Measurements from ENCODE around the gene SPATA9.
"Not testable (repeated sequence)": the region's sequence is repeated elsewhere in the genome, so short reads cannot be mapped to it uniquely, and the experiment has no call there.

Gene SPATA9

DNA sequence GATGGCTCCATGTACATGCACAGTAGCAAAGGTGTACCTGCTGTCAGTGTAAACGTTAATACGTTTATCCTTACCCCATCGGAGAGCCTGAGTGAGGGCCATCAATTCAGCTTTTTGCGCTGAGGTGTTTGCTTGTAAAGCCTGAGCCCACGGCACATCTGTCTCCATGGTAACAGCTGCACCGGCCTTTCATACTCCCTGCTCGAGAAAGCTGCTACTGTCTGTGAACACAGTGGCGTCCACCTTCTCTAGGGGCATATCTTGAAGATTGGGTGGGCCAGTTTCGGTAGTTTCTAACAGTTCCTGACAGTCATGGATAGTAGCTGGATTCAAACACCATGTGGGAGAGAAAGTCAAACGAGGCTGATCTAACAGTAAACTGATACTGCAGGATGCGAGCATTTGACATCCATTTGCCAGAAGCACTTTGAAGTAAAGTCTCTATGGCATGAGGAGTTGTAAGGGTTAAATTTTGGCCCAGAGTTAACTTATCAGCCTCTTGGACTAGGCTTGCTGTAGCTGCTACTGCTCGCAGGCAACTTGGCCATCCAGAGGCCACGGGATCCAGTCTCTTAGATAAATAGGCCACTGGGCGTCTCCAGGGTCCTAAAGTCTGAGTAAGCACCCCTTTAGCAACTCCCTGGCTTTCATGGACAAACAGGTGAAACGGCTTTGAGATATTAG is 27.3 kb upstream of the SPATA9 start:
- Histone ChIP-seq H3K4me3 (ENCODE audit: low read depth in 1 of 2, low read length in 2 of 2) (no peak overlapping the region), H3K4me1 (ENCODE audit: insufficient read depth, low read length) (no peaks in the 10 kb centered on the region), H3K9me3 (ENCODE audit: insufficient read depth, low read length, severe bottlenecking) (no peaks in the 10 kb centered on the region), H3K79me2 (ENCODE audit: insufficient read depth, low read length) (no peaks in the 10 kb centered on the region), H3K36me3 (ENCODE audit: insufficient read depth, low read length) (no peaks in the 10 kb centered on the region), H3K27me3 (ENCODE audit: insufficient read depth, low read length, poor library complexity) (no peaks in the 10 kb centered on the region), H3K27ac (ENCODE audit: low read length) (no peak overlapping the region), H4K20me1 (ENCODE audit: insufficient read depth, low read length) (no peaks in the 10 kb centered on the region), H2AFZ (ENCODE audit: low read depth, low read length) (no peak overlapping the region), H3K9ac (ENCODE audit: low read depth, low read length) (no peak overlapping the region), H3K4me2 (ENCODE audit: insufficient read depth, low read length) (no peak overlapping the region)
- ATAC-seq (ENCODE audit: insufficient read depth, low read depth) (no peak), DNase-seq (no peak)
- TF ChIP-seq, protein P1, sequence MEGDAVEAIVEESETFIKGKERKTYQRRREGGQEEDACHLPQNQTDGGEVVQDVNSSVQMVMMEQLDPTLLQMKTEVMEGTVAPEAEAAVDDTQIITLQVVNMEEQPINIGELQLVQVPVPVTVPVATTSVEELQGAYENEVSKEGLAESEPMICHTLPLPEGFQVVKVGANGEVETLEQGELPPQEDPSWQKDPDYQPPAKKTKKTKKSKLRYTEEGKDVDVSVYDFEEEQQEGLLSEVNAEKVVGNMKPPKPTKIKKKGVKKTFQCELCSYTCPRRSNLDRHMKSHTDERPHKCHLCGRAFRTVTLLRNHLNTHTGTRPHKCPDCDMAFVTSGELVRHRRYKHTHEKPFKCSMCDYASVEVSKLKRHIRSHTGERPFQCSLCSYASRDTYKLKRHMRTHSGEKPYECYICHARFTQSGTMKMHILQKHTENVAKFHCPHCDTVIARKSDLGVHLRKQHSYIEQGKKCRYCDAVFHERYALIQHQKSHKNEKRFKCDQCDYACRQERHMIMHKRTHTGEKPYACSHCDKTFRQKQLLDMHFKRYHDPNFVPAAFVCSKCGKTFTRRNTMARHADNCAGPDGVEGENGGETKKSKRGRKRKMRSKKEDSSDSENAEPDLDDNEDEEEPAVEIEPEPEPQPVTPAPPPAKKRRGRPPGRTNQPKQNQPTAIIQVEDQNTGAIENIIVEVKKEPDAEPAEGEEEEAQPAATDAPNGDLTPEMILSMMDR (IDR thresholded peaks at IDR 0.05; ENCODE audit: borderline replicate concordance, extremely low read depth, low read length, poor library complexity, severe bottlenecking): no peak
- TF ChIP-seq EZH2 (IDR thresholded peaks at IDR 0.05; ENCODE audit: borderline replicate concordance, low read depth, low read length, severe bottlenecking): no peak

DNA sequence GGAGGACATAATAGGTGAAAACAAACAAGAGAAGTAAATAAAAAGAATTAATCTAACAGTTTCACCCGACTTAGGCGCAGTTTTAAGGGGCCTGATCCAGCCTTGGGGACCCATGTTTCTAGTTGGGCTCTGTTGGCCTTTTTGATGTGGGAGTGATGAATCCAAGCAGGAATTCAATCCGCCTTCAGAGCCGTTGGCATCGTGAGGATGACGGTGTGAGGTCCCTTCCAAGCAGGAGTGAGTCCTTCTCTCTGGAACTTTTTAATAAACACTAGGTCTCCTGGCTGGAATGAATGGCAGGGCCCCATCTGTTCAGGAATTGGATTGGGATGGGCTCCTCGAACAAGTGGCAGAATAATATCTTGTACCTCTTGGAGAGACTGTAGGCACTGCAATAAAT is 26.1 kb upstream of the SPATA9 start:
- Histone ChIP-seq H3K36me3 (ENCODE audit: insufficient read depth, low read length) (no peaks in the 10 kb centered on the region), H4K20me1 (ENCODE audit: insufficient read depth, low read length) (no peaks in the 10 kb centered on the region), H3K4me2 (ENCODE audit: insufficient read depth, low read length) (no peak overlapping the region), H3K27ac (ENCODE audit: low read length) (no peak overlapping the region), H3K4me1 (ENCODE audit: insufficient read depth, low read length) (no peaks in the 10 kb centered on the region), H3K79me2 (ENCODE audit: insufficient read depth, low read length) (no peaks in the 10 kb centered on the region), H2AFZ (ENCODE audit: low read depth, low read length) (no peak overlapping the region), H3K9me3 (ENCODE audit: insufficient read depth, low read length, severe bottlenecking) (no peaks in the 10 kb centered on the region), H3K27me3 (ENCODE audit: insufficient read depth, low read length, poor library complexity) (no peaks in the 10 kb centered on the region), H3K9ac (ENCODE audit: low read depth, low read length) (no peak overlapping the region), H3K4me3 (ENCODE audit: low read depth in 1 of 2, low read length in 2 of 2) (no peak overlapping the region)
- DNase-seq (no peak), ATAC-seq (ENCODE audit: insufficient read depth, low read depth) (no peak)
- no peak for TF ChIP-seq EZH2 (IDR thresholded peaks at IDR 0.05; ENCODE audit: borderline replicate concordance, low read depth, low read length, severe bottlenecking)
- TF ChIP-seq, protein P1 (IDR thresholded peaks at IDR 0.05; ENCODE audit: borderline replicate concordance, extremely low read depth, low read length, poor library complexity, severe bottlenecking): no peak

DNA sequence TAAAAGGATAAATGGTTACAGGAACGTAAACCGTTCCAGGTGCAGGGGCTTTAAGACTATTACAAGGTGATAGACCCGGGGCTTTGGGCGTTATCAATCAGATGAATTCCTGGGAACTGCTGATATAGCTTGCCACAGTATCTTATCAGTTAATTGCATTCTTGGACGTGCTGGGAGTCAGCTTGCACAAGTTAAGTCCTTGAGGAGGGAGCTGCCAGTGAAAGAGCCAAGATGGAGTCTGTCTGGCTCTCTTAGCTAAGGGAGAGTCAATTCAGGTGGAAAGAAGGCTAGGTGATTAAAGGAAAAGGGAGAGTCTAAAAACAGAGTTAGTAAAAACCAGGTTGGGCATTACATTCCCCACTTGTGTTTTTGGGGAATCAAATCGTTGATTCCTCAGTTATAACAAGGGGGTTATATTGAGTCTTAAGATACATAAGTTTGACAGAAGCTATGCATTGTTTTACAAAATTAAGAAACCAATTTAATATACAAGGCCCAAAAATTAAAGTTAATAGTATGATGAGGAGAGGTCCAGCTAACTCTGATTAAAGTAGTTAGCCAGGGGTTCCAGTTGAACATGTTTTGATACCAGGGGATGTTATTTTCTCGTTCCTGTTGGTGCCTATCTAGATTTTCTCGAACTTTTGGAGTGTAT is 24.9 kb upstream of the SPATA9 start:
- not testable (repeated sequence) for H3K4me2 ChIP-seq (ENCODE audit: insufficient read depth, low read length); H3K4me3 ChIP-seq (ENCODE audit: low read depth in 1 of 2, low read length in 2 of 2); H3K36me3 ChIP-seq (ENCODE audit: insufficient read depth, low read length); H3K4me1 ChIP-seq (ENCODE audit: insufficient read depth, low read length); H2AFZ ChIP-seq (ENCODE audit: low read depth, low read length); H3K27ac ChIP-seq (ENCODE audit: low read length); H3K79me2 ChIP-seq (ENCODE audit: insufficient read depth, low read length); H3K9ac ChIP-seq (ENCODE audit: low read depth, low read length); H3K27me3 ChIP-seq (ENCODE audit: insufficient read depth, low read length, poor library complexity); ATAC-seq (ENCODE audit: insufficient read depth, low read depth); H4K20me1 ChIP-seq (ENCODE audit: insufficient read depth, low read length); H3K9me3 ChIP-seq (ENCODE audit: insufficient read depth, low read length, severe bottlenecking); DNase-seq

DNA sequence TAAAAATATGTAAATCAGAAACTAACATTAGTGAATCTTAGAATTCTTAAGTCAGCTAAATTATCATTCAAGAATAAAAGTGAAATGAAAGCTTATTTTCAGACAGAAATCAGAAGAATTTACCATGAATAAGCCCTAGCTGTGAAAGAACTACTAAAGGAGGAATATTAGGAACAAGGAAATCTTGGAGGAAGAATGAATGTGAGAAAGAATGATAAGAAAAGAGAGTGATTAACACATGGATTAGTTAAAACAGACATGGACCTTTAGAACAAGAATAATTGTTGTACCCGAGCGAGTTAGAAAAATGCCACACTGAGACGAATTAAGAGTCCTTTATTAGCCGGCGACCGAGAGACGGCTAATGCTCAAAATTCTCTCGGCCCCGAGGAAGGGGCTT is 24.3 kb upstream of the SPATA9 start:
- ATAC-seq (ENCODE audit: insufficient read depth, low read depth) (no peak), DNase-seq (no peak)
- TF ChIP-seq EZH2 (IDR thresholded peaks at IDR 0.05; ENCODE audit: borderline replicate concordance, low read depth, low read length, severe bottlenecking): no peak
- TF ChIP-seq, protein P1 (IDR thresholded peaks at IDR 0.05; ENCODE audit: borderline replicate concordance, extremely low read depth, low read length, poor library complexity, severe bottlenecking): no peak
- no peaks in the 10 kb centered on the region for H3K36me3 ChIP-seq (ENCODE audit: insufficient read depth, low read length)
- H3K27me3 ChIP-seq (ENCODE audit: insufficient read depth, low read length, poor library complexity): no peaks in the 10 kb centered on the region
- no peak overlapping the region for H3K4me3 ChIP-seq (ENCODE audit: low read depth in 1 of 2, low read length in 2 of 2)
- H3K79me2 ChIP-seq (ENCODE audit: insufficient read depth, low read length): no peaks in the 10 kb centered on the region
- H3K4me2 ChIP-seq (ENCODE audit: insufficient read depth, low read length): no peak overlapping the region
- no peak overlapping the region for H2AFZ ChIP-seq (ENCODE audit: low read depth, low read length)
- no peak overlapping the region for H3K9ac ChIP-seq (ENCODE audit: low read depth, low read length)
- no peaks in the 10 kb centered on the region for H3K9me3 ChIP-seq (ENCODE audit: insufficient read depth, low read length, severe bottlenecking)
- H3K4me1 ChIP-seq (ENCODE audit: insufficient read depth, low read length): no peaks in the 10 kb centered on the region
- no peak overlapping the region for H3K27ac ChIP-seq (ENCODE audit: low read length)
- no peaks in the 10 kb centered on the region for H4K20me1 ChIP-seq (ENCODE audit: insufficient read depth, low read length)

DNA sequence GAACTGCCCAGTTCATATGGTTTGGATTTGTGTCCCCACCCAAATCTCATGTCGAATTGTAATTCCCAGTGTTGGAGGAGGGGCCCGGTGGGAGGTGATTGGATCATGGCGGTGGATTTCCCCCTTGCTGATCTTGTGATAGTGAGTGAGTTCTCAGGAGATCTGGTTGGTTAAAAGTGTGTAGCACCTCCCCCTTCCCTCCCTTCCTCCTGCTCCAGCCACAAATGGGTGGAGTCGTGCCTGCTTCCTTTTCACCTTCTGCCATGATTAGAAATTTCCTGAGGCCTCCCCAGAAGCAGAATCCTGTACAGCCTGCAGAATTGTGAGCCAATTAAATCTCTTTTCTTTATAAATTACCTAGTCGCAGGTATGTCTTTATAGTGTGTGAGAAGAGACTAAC is 23.4 kb upstream of the SPATA9 start:
- not testable (repeated sequence) for H3K4me1 ChIP-seq (ENCODE audit: insufficient read depth, low read length); H3K79me2 ChIP-seq (ENCODE audit: insufficient read depth, low read length); H3K36me3 ChIP-seq (ENCODE audit: insufficient read depth, low read length); H3K9ac ChIP-seq (ENCODE audit: low read depth, low read length); H4K20me1 ChIP-seq (ENCODE audit: insufficient read depth, low read length); ATAC-seq (ENCODE audit: insufficient read depth, low read depth); H3K4me3 ChIP-seq (ENCODE audit: low read depth in 1 of 2, low read length in 2 of 2); H2AFZ ChIP-seq (ENCODE audit: low read depth, low read length); DNase-seq; H3K27me3 ChIP-seq (ENCODE audit: insufficient read depth, low read length, poor library complexity); H3K27ac ChIP-seq (ENCODE audit: low read length); H3K4me2 ChIP-seq (ENCODE audit: insufficient read depth, low read length); H3K9me3 ChIP-seq (ENCODE audit: insufficient read depth, low read length, severe bottlenecking)

All from DND-41 (cell line).